ENCODE results near the gene DST.
"Not testable (repeated sequence)": the region's sequence is repeated elsewhere in the genome, so short reads cannot be mapped to it uniquely, and the experiment has no call there.

DST gene

GRCh38 chr6:56663344-56663743 is 20.7 kb upstream of the DST start:
- DNase-seq (ENCODE audit: low read depth in 2 of 2), result no peak

- not testable (repeated sequence) for DNase-seq (ENCODE audit: low read depth in 2 of 2)
These were observed 18.6 kb upstream of the DST start for GRCh38 chr6:56661338-56661737.

- DNase-seq (ENCODE audit: low read depth in 2 of 2), result no peak
These were observed 17.7 kb upstream of the DST start for GRCh38 chr6:56660381-56660730.

GRCh38 chr6:56659721-56660380 is 17.2 kb upstream of the DST start:
- DNase-seq (ENCODE audit: low read depth in 2 of 2), result no peak

GRCh38 chr6:56658326-56658725 is 15.6 kb upstream of the DST start:
- no peak for DNase-seq (ENCODE audit: low read depth in 2 of 2)

GRCh38 chr6:56657354-56657753 is 14.7 kb upstream of the DST start:
- no peak for DNase-seq (ENCODE audit: low read depth in 2 of 2)

GRCh38 chr6:56656466-56656865 is 13.8 kb upstream of the DST start:
- no peak for DNase-seq (ENCODE audit: low read depth in 2 of 2)

GRCh38 chr6:56655996-56656395 is 13.3 kb upstream of the DST start:
- DNase-seq (ENCODE audit: low read depth in 2 of 2), result no peak

GRCh38 chr6:56655249-56655648 is 12.6 kb upstream of the DST start:
- no peak for DNase-seq (ENCODE audit: low read depth in 2 of 2)

GRCh38 chr6:56652994-56653393 is 10.3 kb upstream of the DST start:
- no peak for DNase-seq (ENCODE audit: low read depth in 2 of 2)

- no peak for DNase-seq (ENCODE audit: low read depth in 2 of 2)
These were observed 9.5 kb upstream of the DST start for GRCh38 chr6:56652231-56652630.

GRCh38 chr6:56650191-56650590 is 7.5 kb upstream of the DST start:
- DNase-seq (ENCODE audit: low read depth in 2 of 2), result no peak

GRCh38 chr6:56649782-56650181 is 7.1 kb upstream of the DST start:
- DNase-seq (ENCODE audit: low read depth in 2 of 2), result no peak

- no peak for DNase-seq (ENCODE audit: low read depth in 2 of 2)
These were observed 6.5 kb upstream of the DST start for GRCh38 chr6:56649053-56649769.

GRCh38 chr6:56647172-56647762 is 4.6 kb upstream of the DST start:
- DNase-seq (ENCODE audit: low read depth in 2 of 2), result no peak

- DNase-seq (ENCODE audit: low read depth in 2 of 2), result no peak
These were observed 1.7 kb upstream of the DST start for GRCh38 chr6:56644366-56644765.

GRCh38 chr6:56643379-56644089 is 845 bp upstream of the DST start:
- DNase-seq (ENCODE audit: low read depth in 2 of 2), result no peak

- DNase-seq (ENCODE audit: low read depth in 2 of 2), result no peak
These were observed 2.3 kb downstream of the DST start for GRCh38 chr6:56640374-56640773.

- no peak for DNase-seq (ENCODE audit: low read depth in 2 of 2)
These were observed 3.9 kb downstream of the DST start for GRCh38 chr6:56638760-56639159.

GRCh38 chr6:56637640-56638039 is 5.0 kb downstream of the DST start:
- DNase-seq (ENCODE audit: low read depth in 2 of 2), result peak; percentile 38 to 51

GRCh38 chr6:56628105-56628504 is 14.6 kb downstream of the DST start:
- DNase-seq (ENCODE audit: low read depth in 2 of 2), result no peak

- no peak for DNase-seq (ENCODE audit: low read depth in 2 of 2)
These were observed 17.3 kb downstream of the DST start for GRCh38 chr6:56625356-56625755.

- no peak for DNase-seq (ENCODE audit: low read depth in 2 of 2)
These were observed 18.0 kb downstream of the DST start for GRCh38 chr6:56624728-56625069.
